Osteoblast (primary cell): ENCODE measurements around the gene PRRT1B. TPM values are rescaled to one million over a fixed set of nuclear protein-coding genes. Genes with fewer than 3 reads are reported as not detected.
A peak's percentile ranks its signal among the peaks of the same experiment; 100 is the strongest.

Experiments used
- DNase-seq: peaks from one replicate; pipeline ENCODE4 v3.0.0; 2011; ENCODE audit warnings: low spot score, mixed read lengths; ENCODE audit not compliant: insufficient read length; ENCODE audit errors: missing footprints
- H2AFZ ChIP-seq: 2 replicates; pipeline ENCODE4 v1.6.0; 2011; ENCODE audit warnings: mild to moderate bottlenecking, low read length
- H3K27ac ChIP-seq: 2 replicates; pipeline ENCODE4 v1.5.1; 2011; ENCODE audit warnings: mild to moderate bottlenecking, low read depth, low read length, moderate library complexity
- H3K27me3 ChIP-seq: 2 replicates; pipeline ENCODE4 v1.6.0; 2012; ENCODE audit warnings: mild to moderate bottlenecking, control low read depth, inconsistent platforms, low read length, moderate library complexity; ENCODE audit not compliant: insufficient read depth
- H3K36me3 ChIP-seq: 2 replicates; pipeline ENCODE4 v1.5.1; 2011; ENCODE audit warnings: mild to moderate bottlenecking, low read length, control low read depth, moderate library complexity; ENCODE audit not compliant: insufficient read depth
- H3K4me1 ChIP-seq: 2 replicates; pipeline ENCODE4 v1.5.1; 2011; ENCODE audit warnings: mild to moderate bottlenecking, low read length, control low read depth, moderate library complexity; ENCODE audit not compliant: insufficient read depth
- H3K4me2 ChIP-seq: 2 replicates; pipeline ENCODE4 v1.6.0; 2011; ENCODE audit warnings: mild to moderate bottlenecking, low read length; ENCODE audit not compliant: insufficient read depth
- H3K4me3 ChIP-seq: fragments of 200-600 bp; sonication (generic); 3 replicates; pipeline ENCODE4 v1.5.1; 2012; ENCODE audit warnings: mild to moderate bottlenecking, low read length, inconsistent platforms; ENCODE audit not compliant: insufficient read depth
- H3K79me2 ChIP-seq: 2 replicates; pipeline ENCODE4 v1.6.0; 2012; ENCODE audit warnings: mild to moderate bottlenecking, low read length, control low read depth, inconsistent platforms; ENCODE audit not compliant: insufficient read depth
- H3K9me3 ChIP-seq: 2 replicates; pipeline ENCODE4 v1.5.1; 2011; ENCODE audit warnings: low read depth, low read length, control low read depth
- H4K20me1 ChIP-seq: 2 replicates; pipeline ENCODE4 v1.6.0; 2012; ENCODE audit warnings: mild to moderate bottlenecking, low read length, control low read depth; ENCODE audit not compliant: insufficient read depth
- total RNA-seq: library from RNA; depleted of rRNA; stranded (reverse); fragments of >200 nt; gene quantifications from 2 replicates; pipeline ENCODE4 v1.2.3, GENCODE V29; 2012
- TF ChIP-seq, protein P1 (sequence below): IDR thresholded peaks from 2 replicates; pipeline ENCODE4 v1.5.1; 2011; ENCODE audit warnings: mild to moderate bottlenecking, low read depth, low read length, moderate library complexity; ENCODE audit errors: extremely low read depth

PRRT1B gene
- not detected in 2 replicates for total RNA-seq

DNA sequence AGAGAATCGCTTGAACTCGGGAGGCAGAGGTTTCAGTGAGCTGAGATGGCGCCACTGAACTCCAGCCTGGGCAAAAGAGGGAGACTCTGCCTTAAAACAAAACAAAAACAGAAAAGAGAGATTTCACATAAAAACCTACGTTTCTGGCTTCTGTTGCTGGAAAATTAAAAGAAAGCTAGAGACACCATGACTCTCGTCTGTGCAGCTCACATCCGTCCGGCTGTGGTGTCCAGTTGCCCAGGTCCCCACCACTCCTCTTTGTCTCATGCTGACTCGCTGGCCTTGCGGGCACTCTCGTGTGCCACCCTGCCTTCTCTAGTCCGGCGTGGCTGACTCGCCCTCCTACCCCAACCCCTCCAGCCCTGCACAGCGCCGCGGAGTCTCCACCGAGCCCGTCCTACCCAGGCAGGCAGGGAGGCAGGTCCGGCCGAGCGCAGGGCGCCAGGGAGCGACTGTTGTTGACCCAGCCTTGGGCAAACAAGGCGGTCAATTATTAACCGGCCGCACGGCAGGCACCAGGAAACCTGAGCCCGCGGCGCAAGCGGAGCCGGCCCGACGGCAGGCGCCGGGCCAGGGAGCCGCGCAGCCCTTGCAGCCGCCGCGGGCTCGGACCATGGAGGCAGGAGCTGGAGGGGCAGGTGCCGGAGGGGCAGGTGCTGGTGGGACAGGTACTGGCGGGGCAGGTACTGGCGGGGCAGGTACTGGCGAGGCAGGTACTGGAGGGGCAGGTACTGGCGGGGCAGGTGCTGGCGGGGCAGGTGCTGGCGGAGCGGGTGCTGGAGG is at the start of gene PRRT1B:
TSS of gene PRRT1B (plus strand) at position 521 of the 783 bp plus-strand sequence. CDS start at position 614, 93 bp downstream.
- Histone ChIP-seq H3K36me3 (no peaks in the 10 kb centered on the region), H3K4me3 (no peak within 1 kb of the TSS), H3K27me3 (peaks cover 62% of the 10 kb centered on the region), H4K20me1 (no peaks in the 10 kb centered on the region), H3K4me2 (peak within 1 kb of the TSS; percentile 43), H3K79me2 (no peaks in the 10 kb centered on the region), H3K4me1 (no peaks in the 10 kb centered on the region), H3K27ac (no peak within 1 kb of the TSS), H2AFZ (no peak within 1 kb of the TSS), H3K9me3 (peaks cover 9% of the 10 kb centered on the region)
- TF ChIP-seq, protein P1, sequence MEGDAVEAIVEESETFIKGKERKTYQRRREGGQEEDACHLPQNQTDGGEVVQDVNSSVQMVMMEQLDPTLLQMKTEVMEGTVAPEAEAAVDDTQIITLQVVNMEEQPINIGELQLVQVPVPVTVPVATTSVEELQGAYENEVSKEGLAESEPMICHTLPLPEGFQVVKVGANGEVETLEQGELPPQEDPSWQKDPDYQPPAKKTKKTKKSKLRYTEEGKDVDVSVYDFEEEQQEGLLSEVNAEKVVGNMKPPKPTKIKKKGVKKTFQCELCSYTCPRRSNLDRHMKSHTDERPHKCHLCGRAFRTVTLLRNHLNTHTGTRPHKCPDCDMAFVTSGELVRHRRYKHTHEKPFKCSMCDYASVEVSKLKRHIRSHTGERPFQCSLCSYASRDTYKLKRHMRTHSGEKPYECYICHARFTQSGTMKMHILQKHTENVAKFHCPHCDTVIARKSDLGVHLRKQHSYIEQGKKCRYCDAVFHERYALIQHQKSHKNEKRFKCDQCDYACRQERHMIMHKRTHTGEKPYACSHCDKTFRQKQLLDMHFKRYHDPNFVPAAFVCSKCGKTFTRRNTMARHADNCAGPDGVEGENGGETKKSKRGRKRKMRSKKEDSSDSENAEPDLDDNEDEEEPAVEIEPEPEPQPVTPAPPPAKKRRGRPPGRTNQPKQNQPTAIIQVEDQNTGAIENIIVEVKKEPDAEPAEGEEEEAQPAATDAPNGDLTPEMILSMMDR, result no peak
- peak; percentile 76 for DNase-seq

DNA sequence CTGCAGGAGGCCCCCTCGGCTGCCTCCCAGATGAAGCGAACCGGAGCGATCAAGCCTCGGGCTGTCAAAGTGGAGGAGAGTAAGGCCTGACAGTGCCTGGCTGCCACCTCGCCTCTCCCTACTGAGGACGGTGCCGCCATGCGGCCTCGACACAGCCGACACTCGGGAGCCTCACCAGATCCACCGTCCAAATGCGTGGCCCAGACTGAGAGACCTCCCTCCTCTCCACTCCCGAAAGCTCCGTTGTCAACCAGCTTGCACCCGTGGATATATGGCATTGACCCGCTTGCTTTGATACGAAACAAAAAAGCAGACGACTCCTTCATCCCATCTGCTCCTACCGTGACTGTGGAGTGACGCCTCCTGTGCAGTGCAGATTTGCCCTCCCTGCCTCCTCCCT is 49.5 kb upstream of the PRRT1B start:
- Histone ChIP-seq H3K9me3 (no peaks in the 10 kb centered on the region), H3K27me3 (no peaks in the 10 kb centered on the region), H4K20me1 (peaks cover 30% of the 10 kb centered on the region), H2AFZ (no peak overlapping the region), H3K36me3 (peaks cover 96% of the 10 kb centered on the region), H3K27ac (no peak overlapping the region), H3K79me2 (peaks cover 8% of the 10 kb centered on the region), H3K4me3 (no peak overlapping the region), H3K4me2 (no peak overlapping the region), H3K4me1 (peaks cover 3% of the 10 kb centered on the region)
- no peak for DNase-seq
- TF ChIP-seq, protein P1, result no peak

DNA sequence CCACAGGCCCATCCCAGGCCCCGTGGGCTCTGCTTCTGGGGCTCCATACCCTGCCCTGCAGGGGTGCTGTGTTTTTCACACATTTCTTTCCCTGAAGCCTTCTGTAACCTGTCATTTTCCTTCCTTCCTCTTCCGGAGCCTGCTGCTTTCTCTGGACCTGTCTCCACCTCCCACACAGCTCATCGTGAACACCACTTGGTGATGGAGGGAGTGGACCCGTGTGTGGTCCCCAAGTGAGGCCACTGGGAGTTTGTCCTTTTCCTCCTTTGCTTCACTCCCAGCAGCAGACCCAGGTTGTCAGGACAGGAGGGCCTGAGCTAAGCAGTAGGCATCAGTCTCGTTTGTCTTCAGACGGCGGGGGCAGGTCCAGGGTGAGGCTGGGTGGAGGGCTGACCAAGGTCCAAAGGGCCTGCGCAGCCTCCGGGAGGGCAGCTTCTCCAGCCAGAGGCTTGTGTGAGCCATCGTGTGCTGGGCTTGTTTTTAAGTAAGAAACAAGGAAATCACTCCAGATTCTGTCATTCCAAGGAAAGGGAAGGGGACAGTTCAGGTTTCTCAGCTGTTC is 48.4 kb upstream of the PRRT1B start:
- Histone ChIP-seq H2AFZ (no peak overlapping the region), H3K27ac (no peak overlapping the region), H4K20me1 (peaks cover 32% of the 10 kb centered on the region), H3K4me1 (peaks cover 5% of the 10 kb centered on the region), H3K36me3 (peaks cover 85% of the 10 kb centered on the region), H3K9me3 (no peaks in the 10 kb centered on the region), H3K4me3 (no peak overlapping the region), H3K4me2 (no peak overlapping the region), H3K79me2 (peaks cover 8% of the 10 kb centered on the region), H3K27me3 (no peaks in the 10 kb centered on the region)
- DNase-seq, result no peak
- TF ChIP-seq, protein P1, result no peak

DNA sequence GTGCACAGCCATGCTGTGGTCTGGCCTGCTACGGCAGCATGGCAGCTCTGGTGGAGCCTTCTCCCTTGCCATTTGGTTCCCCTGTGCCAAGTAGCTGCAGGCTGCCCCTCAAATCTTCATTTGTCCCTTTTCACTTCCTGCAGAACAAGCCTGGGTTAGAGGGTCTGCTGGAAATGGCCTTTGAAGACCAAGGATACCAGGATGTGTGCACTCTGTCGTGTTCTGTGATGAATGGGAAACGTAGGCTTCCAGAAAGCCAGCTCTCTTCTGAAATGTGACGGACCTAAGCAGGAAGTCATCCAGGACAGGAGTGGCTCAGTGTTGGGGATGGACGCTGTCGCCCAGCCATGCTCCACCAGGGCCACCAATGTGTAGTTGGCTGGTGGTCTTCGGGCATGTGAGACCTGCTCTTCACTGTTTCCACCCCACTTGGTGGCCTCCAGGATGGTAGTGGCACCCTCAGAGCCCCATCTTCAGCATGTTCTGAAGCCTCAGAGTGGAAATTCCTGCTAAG is 46.0 kb upstream of the PRRT1B start:
- H3K79me2 ChIP-seq, result peaks cover 15% of the 10 kb centered on the region
- no peak overlapping the region for H3K4me3 ChIP-seq
- peaks cover 61% of the 10 kb centered on the region for H3K36me3 ChIP-seq
- H4K20me1 ChIP-seq, result peaks cover 25% of the 10 kb centered on the region
- no peak for DNase-seq
- TF ChIP-seq, protein P1, result no peak
- H3K9me3 ChIP-seq, result no peaks in the 10 kb centered on the region
- H3K27me3 ChIP-seq, result no peaks in the 10 kb centered on the region
- no peak overlapping the region for H3K4me2 ChIP-seq
- peaks cover 14% of the 10 kb centered on the region for H3K4me1 ChIP-seq
- H3K27ac ChIP-seq, result no peak overlapping the region
- H2AFZ ChIP-seq, result no peak overlapping the region
